ENCODE data around the gene PTCH1. TPM values are rescaled to one million over a fixed set of nuclear protein-coding genes. Genes with fewer than 3 reads are reported as not detected.
A peak's percentile ranks its signal among the peaks of the same experiment; 100 is the strongest.

The PTCH1 gene
- total and polyA plus RNA-seq, 2 experiments from 2014 or later: 36.8 to 44.1 TPM

GRCh38 chr9:95504053-95504963, 12.5 kb downstream of the PTCH1 start:
- peak overlapping the region; percentile 86 for H3K4me2 ChIP-seq
- H4K20me1 ChIP-seq (ENCODE audit: insufficient read depth, poor library complexity, severe bottlenecking): peaks cover 56% of the 10 kb centered on the region
- H3K79me2 ChIP-seq: peaks cover 83% of the 10 kb centered on the region
- TF ChIP-seq CTCF (IDR thresholded peaks at IDR 0.05; ENCODE audit: poor library complexity) (no peak), EZH2phosphoT487 (IDR thresholded peaks at IDR 0.05; ENCODE audit: low read depth, severe bottlenecking, unreplicated experiment) (no peak), EZH2 (IDR thresholded peaks at IDR 0.05; ENCODE audit: borderline replicate concordance) (no peak)
- peak; percentile 60 for DNase-seq (ENCODE audit: low spot score)
- peak overlapping the region; percentile 50 for H3K4me3 ChIP-seq
- peaks cover 29% of the 10 kb centered on the region for H3K4me1 ChIP-seq (ENCODE audit: insufficient read depth)
- H2AFZ ChIP-seq: no peak overlapping the region
- no peaks in the 10 kb centered on the region for H3K9me3 ChIP-seq (ENCODE audit: low read depth)
- H3K9me2 ChIP-seq (replicated peaks; ENCODE audit: insufficient read depth): no peaks in the 10 kb centered on the region
- no peaks in the 10 kb centered on the region for H3K36me3 ChIP-seq (replicated peaks; ENCODE audit: insufficient read depth, low read depth)
- peak overlapping the region; percentile 99 for H3K27ac ChIP-seq
- H3K27me3 ChIP-seq: no peaks in the 10 kb centered on the region
- WGBS (ENCODE audit: low lambda C conversion rate, missing lambda C conversion rate): 25% methylated on average over 15 of the region's 15 CpGs

GRCh38 chr9:95503369-95503768, 13.4 kb downstream of the PTCH1 start:
- no peak overlapping the region for H3K4me3 ChIP-seq
- peaks cover 65% of the 10 kb centered on the region for H4K20me1 ChIP-seq (ENCODE audit: insufficient read depth, poor library complexity, severe bottlenecking)
- H3K4me2 ChIP-seq: peak overlapping the region; percentile 72
- H3K79me2 ChIP-seq: peaks cover 91% of the 10 kb centered on the region
- no peak for DNase-seq (ENCODE audit: low spot score)
- H3K9me2 ChIP-seq (replicated peaks; ENCODE audit: insufficient read depth): no peaks in the 10 kb centered on the region
- no peak overlapping the region for H2AFZ ChIP-seq
- no peaks in the 10 kb centered on the region for H3K9me3 ChIP-seq (ENCODE audit: low read depth)
- no peak for TF ChIP-seq EZH2 (IDR thresholded peaks at IDR 0.05; ENCODE audit: borderline replicate concordance)
- H3K36me3 ChIP-seq (replicated peaks; ENCODE audit: insufficient read depth, low read depth): no peaks in the 10 kb centered on the region
- 63% methylated on average over 6 of the region's 6 CpGs for WGBS (ENCODE audit: low lambda C conversion rate, missing lambda C conversion rate)
- peaks cover 37% of the 10 kb centered on the region for H3K4me1 ChIP-seq (ENCODE audit: insufficient read depth)
- H3K27ac ChIP-seq: peak overlapping the region; percentile 72
- no peaks in the 10 kb centered on the region for H3K27me3 ChIP-seq

- H4K20me1 ChIP-seq (ENCODE audit: insufficient read depth, poor library complexity, severe bottlenecking): peaks cover 74% of the 10 kb centered on the region
- H3K4me2 ChIP-seq: peak overlapping the region; percentile 72
- no peaks in the 10 kb centered on the region for H3K9me3 ChIP-seq (ENCODE audit: low read depth)
- WGBS (ENCODE audit: low lambda C conversion rate, missing lambda C conversion rate): 62% methylated on average over 3 of the region's 3 CpGs
- peaks cover 93% of the 10 kb centered on the region for H3K79me2 ChIP-seq
- no peaks in the 10 kb centered on the region for H3K27me3 ChIP-seq
- no peaks in the 10 kb centered on the region for H3K9me2 ChIP-seq (replicated peaks; ENCODE audit: insufficient read depth)
- H3K4me3 ChIP-seq: no peak overlapping the region
- TF ChIP-seq CTCF (IDR thresholded peaks at IDR 0.05; ENCODE audit: poor library complexity): no peak
- no peak for TF ChIP-seq EZH2phosphoT487 (IDR thresholded peaks at IDR 0.05; ENCODE audit: low read depth, severe bottlenecking, unreplicated experiment)
- TF ChIP-seq EZH2 (IDR thresholded peaks at IDR 0.05; ENCODE audit: borderline replicate concordance): no peak
- peak overlapping the region; percentile 41 for H3K27ac ChIP-seq
- peaks cover 44% of the 10 kb centered on the region for H3K4me1 ChIP-seq (ENCODE audit: insufficient read depth)
- H3K36me3 ChIP-seq (replicated peaks; ENCODE audit: insufficient read depth, low read depth): no peaks in the 10 kb centered on the region
- no peak overlapping the region for H2AFZ ChIP-seq
- DNase-seq (ENCODE audit: low spot score): no peak
Observed at GRCh38 chr9:95502248-95502647, 14.5 kb downstream of the PTCH1 start.

GRCh38 chr9:95499847-95500246, 16.9 kb downstream of the PTCH1 start:
- H3K27ac ChIP-seq: peak overlapping the region; percentile 78

More at GRCh38 chr9:95499847-95500246, 16.9 kb downstream of the PTCH1 start:
- 45% methylated on average over 9 of the region's 9 CpGs for WGBS (ENCODE audit: low lambda C conversion rate, missing lambda C conversion rate)
- Histone ChIP-seq H3K9me3 (ENCODE audit: low read depth) (no peaks in the 10 kb centered on the region), H3K36me3 (replicated peaks; ENCODE audit: insufficient read depth, low read depth) (no peaks in the 10 kb centered on the region), H4K20me1 (ENCODE audit: insufficient read depth, poor library complexity, severe bottlenecking) (peaks cover 91% of the 10 kb centered on the region), H3K27me3 (no peaks in the 10 kb centered on the region), H3K9me2 (replicated peaks; ENCODE audit: insufficient read depth) (no peaks in the 10 kb centered on the region), H3K79me2 (peaks cover 97% of the 10 kb centered on the region), H3K4me1 (ENCODE audit: insufficient read depth) (peaks cover 68% of the 10 kb centered on the region), H2AFZ (no peak overlapping the region), H3K4me2 (peak overlapping the region; percentile 72), H3K4me3 (no peak overlapping the region)
- TF ChIP-seq CTCF (IDR thresholded peaks at IDR 0.05; ENCODE audit: poor library complexity) (no peak), EZH2 (IDR thresholded peaks at IDR 0.05; ENCODE audit: borderline replicate concordance) (no peak), EZH2phosphoT487 (IDR thresholded peaks at IDR 0.05; ENCODE audit: low read depth, severe bottlenecking, unreplicated experiment) (no peak)
- DNase-seq (ENCODE audit: low spot score): no peak

Measured in hepatocyte (in vitro differentiated cells).